Lung (tissue), 12 donors: ENCODE results near the gene STEAP4. TPM values are rescaled to one million over a fixed set of nuclear protein-coding genes. Genes with fewer than 3 reads are reported as not detected.

Experiments used
- ATAC-seq: fragments of 200-7000 bp; cut with Tn5 transposase; one replicate; pipeline ENCODE4 v1.9.1; 2020; ENCODE audit warnings: moderate number of reproducible peaks; ENCODE audit not compliant: insufficient read depth, low FRiP score
- DNase-seq, 3 donors: peaks; one replicate each; pipeline ENCODE4 v3.0.0-alpha.2; 2013 to 2017
- H3K27ac ChIP-seq, 2 donors: one replicate each; pipeline ENCODE4 v1.5.1; 2013; ENCODE audit warnings: mild to moderate bottlenecking in 2 of 2, moderate library complexity in 2 of 2, control low read depth in 1 of 2, inconsistent platforms in 1 of 2, low read depth in 1 of 2, low read length in 1 of 2
- H3K27me3 ChIP-seq, 3 donors: one replicate each; pipeline ENCODE4 v1.5.1; 2013; ENCODE audit warnings: low read length in 2 of 3; ENCODE audit not compliant: control insufficient read depth in 3 of 3, insufficient read depth in 3 of 3
- H3K36me3 ChIP-seq, 4 donors: one replicate each; pipeline ENCODE4 v1.5.1; 2013; ENCODE audit warnings: low read length in 4 of 4, mild to moderate bottlenecking in 1 of 4, moderate library complexity in 1 of 4; ENCODE audit not compliant: control insufficient read depth in 4 of 4, insufficient read depth in 4 of 4
- H3K4me1 ChIP-seq, 5 donors: one replicate each; pipeline ENCODE4 v1.5.1; 2013; ENCODE audit warnings: low read length in 5 of 5, mild to moderate bottlenecking in 2 of 5, moderate library complexity in 1 of 5; ENCODE audit not compliant: control insufficient read depth in 5 of 5, insufficient read depth in 5 of 5
- H3K4me3 ChIP-seq: one replicate; pipeline ENCODE4 v1.5.1; 2013; ENCODE audit warnings: mild to moderate bottlenecking, control low read depth, moderate library complexity
- H3K9ac ChIP-seq, 2 donors: one replicate each; pipeline ENCODE4 v1.5.1; 2013; ENCODE audit warnings: low read length in 2 of 2, control low read depth in 1 of 2; ENCODE audit not compliant: insufficient read depth in 1 of 2
- H3K9me3 ChIP-seq, 4 donors: one replicate each; pipeline ENCODE4 v1.5.1; 2013; ENCODE audit warnings: low read length in 3 of 4, mild to moderate bottlenecking in 1 of 4, moderate library complexity in 1 of 4; ENCODE audit not compliant: control insufficient read depth in 4 of 4, insufficient read depth in 3 of 4
- WGBS, 2 donors: extraction: QIAGEN DNeasy Blood & Tissue Kit; methylation state at CpG; one replicate each; pipeline ENCODE4 v1.1.7; 2013; 5-methylcytosine and 5-hydroxymethylcytosine counted together
- polyA plus RNA-seq, 2 donors: library from polyadenylated mRNA; stranded (reverse); fragments of 200-250 nt; gene quantifications; one replicate each; pipeline ENCODE4 v1.2.1, GENCODE V29; 2013
- total RNA-seq, 2 donors: library from RNA; depleted of rRNA in 1 of 2; stranded (reverse); fragments of >200 nt in 1 of 2; gene quantifications; one replicate each; pipeline ENCODE4 v1.2.1, GENCODE V29; 2014 to 2021
- TF ChIP-seq, protein P1 (sequence below): IDR thresholded peaks from 2 replicates; pipeline ENCODE4 v1.5.1; 2012; ENCODE audit warnings: mild to moderate bottlenecking; ENCODE audit errors: control extremely low read depth, extremely low read depth
- donor health status: control.
- donor health status: control.
- donor health status: Bipolar disorder and iron deficiency.
- donor health status: healthy.
- donor health status: DM: yes; HTN: yes; CAD: no.

The STEAP4 gene
- total and polyA plus RNA-seq, 4 donors = 17.1 to 108 (median 58.8) TPM

DNA sequence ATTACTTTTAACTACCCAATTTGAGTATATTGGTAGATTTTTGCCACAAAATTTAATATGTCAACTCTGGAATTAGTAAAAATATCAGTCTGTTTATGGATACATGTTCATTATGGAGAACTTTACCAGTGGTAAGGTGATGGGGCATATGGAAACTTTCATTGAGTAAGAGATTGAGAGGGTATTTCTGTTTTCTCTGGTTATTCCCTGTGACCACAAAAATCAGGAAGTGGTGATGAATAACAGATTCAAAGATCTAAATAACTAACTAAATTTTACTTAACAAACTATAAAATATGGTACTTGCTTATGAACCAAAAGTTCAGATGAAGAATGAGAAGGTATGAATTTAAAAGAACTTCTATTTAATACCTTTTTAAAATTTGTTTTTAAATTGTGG, 22.1 kb upstream of the STEAP4 start:
- no peaks in the 10 kb centered on the region for H3K27me3 ChIP-seq
- H3K4me3 ChIP-seq = no peak overlapping the region
- DNase-seq (no peak), ATAC-seq (no peak)
- H3K36me3 ChIP-seq = no peaks in the 10 kb centered on the region
- no peak overlapping the region for H3K27ac ChIP-seq
- H3K9me3 ChIP-seq = no peaks in the 10 kb centered on the region
- TF ChIP-seq, protein P1, sequence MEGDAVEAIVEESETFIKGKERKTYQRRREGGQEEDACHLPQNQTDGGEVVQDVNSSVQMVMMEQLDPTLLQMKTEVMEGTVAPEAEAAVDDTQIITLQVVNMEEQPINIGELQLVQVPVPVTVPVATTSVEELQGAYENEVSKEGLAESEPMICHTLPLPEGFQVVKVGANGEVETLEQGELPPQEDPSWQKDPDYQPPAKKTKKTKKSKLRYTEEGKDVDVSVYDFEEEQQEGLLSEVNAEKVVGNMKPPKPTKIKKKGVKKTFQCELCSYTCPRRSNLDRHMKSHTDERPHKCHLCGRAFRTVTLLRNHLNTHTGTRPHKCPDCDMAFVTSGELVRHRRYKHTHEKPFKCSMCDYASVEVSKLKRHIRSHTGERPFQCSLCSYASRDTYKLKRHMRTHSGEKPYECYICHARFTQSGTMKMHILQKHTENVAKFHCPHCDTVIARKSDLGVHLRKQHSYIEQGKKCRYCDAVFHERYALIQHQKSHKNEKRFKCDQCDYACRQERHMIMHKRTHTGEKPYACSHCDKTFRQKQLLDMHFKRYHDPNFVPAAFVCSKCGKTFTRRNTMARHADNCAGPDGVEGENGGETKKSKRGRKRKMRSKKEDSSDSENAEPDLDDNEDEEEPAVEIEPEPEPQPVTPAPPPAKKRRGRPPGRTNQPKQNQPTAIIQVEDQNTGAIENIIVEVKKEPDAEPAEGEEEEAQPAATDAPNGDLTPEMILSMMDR = no peak
- no peaks in the 10 kb centered on the region for H3K4me1 ChIP-seq
- no peak overlapping the region for H3K9ac ChIP-seq

DNA sequence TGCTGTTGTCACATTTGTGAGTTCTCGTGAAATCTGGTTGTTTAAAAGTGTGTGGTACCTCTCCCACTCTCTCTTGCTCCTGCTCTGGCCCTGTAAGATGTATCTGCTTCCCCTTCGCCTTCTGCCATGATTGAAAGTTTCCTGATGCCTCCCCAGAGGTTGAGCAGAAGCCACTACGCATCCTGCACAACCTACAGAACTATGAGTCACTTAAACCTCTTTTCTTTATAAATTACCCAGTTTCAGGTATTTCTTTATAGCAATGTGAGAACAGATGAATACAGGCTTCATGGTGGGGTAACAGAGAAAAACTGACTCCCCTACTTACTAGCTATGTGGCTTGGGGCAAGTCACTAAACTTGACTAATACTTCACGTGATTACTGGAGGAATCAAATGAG, 18.0 kb upstream of the STEAP4 start:
- Histone ChIP-seq H3K4me3 (no peak overlapping the region), H3K27me3 (no peaks in the 10 kb centered on the region), H3K9me3 (no peaks in the 10 kb centered on the region), H3K36me3 (no peaks in the 10 kb centered on the region), H3K9ac (no peak overlapping the region), H3K4me1 (no peaks in the 10 kb centered on the region), H3K27ac (no peak overlapping the region)
- 88 to 95% methylated on average over 4 of the region's 4 CpGs for WGBS, 2 donors
- ATAC-seq = no peak
- no peak for DNase-seq
- TF ChIP-seq, protein P1 = no peak

DNA sequence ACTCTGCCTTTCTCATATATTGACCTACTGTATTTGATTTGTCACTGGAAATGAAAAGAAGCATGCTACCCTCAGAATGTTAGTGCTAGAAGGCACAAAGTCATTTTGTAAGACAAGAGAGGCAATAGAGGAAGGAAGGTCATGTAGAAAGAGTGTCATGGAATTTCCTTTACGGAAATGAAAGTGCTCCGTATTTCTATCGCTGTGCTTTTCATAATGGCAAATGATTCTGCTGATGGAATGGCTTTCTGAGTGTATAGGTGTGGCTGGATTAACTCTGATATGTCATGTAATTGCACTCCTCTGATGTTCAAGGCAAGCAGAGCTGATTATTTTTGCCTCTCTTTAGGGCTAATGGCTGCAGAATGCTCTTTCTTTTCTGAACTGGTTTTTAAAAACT, 15.5 kb upstream of the STEAP4 start:
- Histone ChIP-seq H3K36me3 (no peaks in the 10 kb centered on the region), H3K27me3 (no peaks in the 10 kb centered on the region), H3K9ac (no peak overlapping the region), H3K4me1 (no peaks in the 10 kb centered on the region), H3K4me3 (no peak overlapping the region), H3K9me3 (no peaks in the 10 kb centered on the region), H3K27ac (no peak overlapping the region)
- no peak for DNase-seq
- TF ChIP-seq, protein P1 = no peak
- WGBS, 2 donors = 10 to 25% methylated on average over 3 of the region's 3 CpGs
- peak; percentile 54 for ATAC-seq

DNA sequence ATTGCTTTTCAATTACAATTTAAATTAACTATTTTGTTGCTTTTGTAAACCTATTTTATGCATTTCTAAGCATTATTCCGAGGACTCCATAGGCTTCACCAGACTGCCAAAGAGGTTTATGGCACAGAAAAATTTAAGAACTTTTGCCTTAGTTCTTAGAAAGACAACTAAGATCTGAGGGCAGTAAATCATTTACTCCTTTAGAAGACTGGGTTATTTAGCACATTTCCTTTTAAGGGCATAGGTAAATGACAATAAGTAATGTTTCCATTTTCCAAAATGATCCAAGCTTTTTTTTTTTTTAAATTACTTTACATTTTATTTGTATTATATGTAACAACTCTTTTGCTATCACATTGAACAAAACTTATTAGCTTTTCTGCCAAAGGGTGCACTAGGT, 15.0 kb upstream of the STEAP4 start:
- no peak overlapping the region for H3K4me3 ChIP-seq
- no peaks in the 10 kb centered on the region for H3K36me3 ChIP-seq
- no peaks in the 10 kb centered on the region for H3K27me3 ChIP-seq
- no peaks in the 10 kb centered on the region for H3K9me3 ChIP-seq
- no peak overlapping the region for H3K9ac ChIP-seq
- no peak for DNase-seq
- 83 to 91% methylated on average over 1 of the region's 1 CpG for WGBS, 2 donors
- TF ChIP-seq, protein P1 = no peak
- no peaks in the 10 kb centered on the region for H3K4me1 ChIP-seq
- ATAC-seq = no peak
- no peak overlapping the region for H3K27ac ChIP-seq
